ENCODE data around the gene MRPL54.

DNA sequence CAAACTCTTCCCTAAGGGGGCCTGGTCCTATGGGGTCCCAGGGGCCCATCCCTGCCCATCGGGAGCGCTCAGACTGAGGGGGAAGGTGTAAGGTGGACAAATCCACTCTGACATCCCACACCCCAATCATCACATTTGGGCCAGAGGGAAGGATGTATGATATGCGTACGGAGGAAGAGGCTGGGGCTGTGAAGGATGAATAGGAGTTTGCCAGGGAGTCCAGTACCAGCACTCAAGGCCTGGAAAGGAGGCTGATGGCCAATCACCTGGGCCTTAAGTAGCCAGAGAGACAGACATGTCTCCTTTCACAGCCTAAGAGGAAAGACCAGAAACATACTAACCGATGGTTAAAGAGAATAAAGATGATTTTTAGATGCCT, 39.4 kb upstream of the MRPL54 start:
- TF ChIP-seq BHLHE40 (IDR thresholded peaks at IDR 0.05; ENCODE audit: borderline replicate concordance) (no peak), SUZ12 (IDR thresholded peaks at IDR 0.05) (no peak), ELF4 (IDR thresholded peaks at IDR 0.05) (no peak), HDGF (IDR thresholded peaks at IDR 0.05; ENCODE audit: borderline replicate concordance) (no peak), FOXK2 (IDR thresholded peaks at IDR 0.05) (no peak)
